Measurements from ENCODE around the gene NR6A1.

NR6A1 gene

GRCh38 chr9:124652615-124653393 is 118.3 kb downstream of the NR6A1 start:
- TF ChIP-seq CTCF (IDR thresholded peaks at IDR 0.05; ENCODE audit: low read depth, low read length, missing control alignments): no peak
- DNase-seq (ENCODE audit: low read depth): peak; percentile 88
- H3K4me3 ChIP-seq (ENCODE audit: low read depth, low read length): no peak overlapping the region
- in situ Hi-C loops (cut with HindIII; ENCODE audit: low sequenced_read_pairs): no loop called here

GRCh38 chr9:124652203-124652602 is 118.9 kb downstream of the NR6A1 start:
- H3K4me3 ChIP-seq (ENCODE audit: low read depth, low read length): no peak overlapping the region
- in situ Hi-C loops (cut with HindIII; ENCODE audit: low sequenced_read_pairs): no loop called here
- no peak for TF ChIP-seq CTCF (IDR thresholded peaks at IDR 0.05; ENCODE audit: low read depth, low read length, missing control alignments)
- DNase-seq (ENCODE audit: low read depth): no peak

- no peak for TF ChIP-seq CTCF (IDR thresholded peaks at IDR 0.05; ENCODE audit: low read depth, low read length, missing control alignments)
- in situ Hi-C loops (cut with HindIII; ENCODE audit: low sequenced_read_pairs): no loop called here
- no peak overlapping the region for H3K4me3 ChIP-seq (ENCODE audit: low read depth, low read length)
- no peak for DNase-seq (ENCODE audit: low read depth)
Measured at GRCh38 chr9:124645274-124645673, 125.8 kb downstream of the NR6A1 start.

- H3K4me3 ChIP-seq (ENCODE audit: low read depth, low read length): no peak overlapping the region
- in situ Hi-C loops (cut with HindIII; ENCODE audit: low sequenced_read_pairs): no loop called here
Measured at GRCh38 chr9:124639637-124640036, 131.5 kb downstream of the NR6A1 start.

GRCh38 chr9:124635285-124635684 is 135.8 kb downstream of the NR6A1 start:
- no peak for DNase-seq (ENCODE audit: low read depth)
- TF ChIP-seq CTCF (IDR thresholded peaks at IDR 0.05; ENCODE audit: low read depth, low read length, missing control alignments): no peak
- H3K4me3 ChIP-seq (ENCODE audit: low read depth, low read length): no peak overlapping the region
- in situ Hi-C loops (cut with HindIII; ENCODE audit: low sequenced_read_pairs): no loop called here

More at GRCh38 chr9:124639637-124640036, 131.5 kb downstream of the NR6A1 start:
- DNase-seq (ENCODE audit: low read depth): no peak
- TF ChIP-seq CTCF (IDR thresholded peaks at IDR 0.05; ENCODE audit: low read depth, low read length, missing control alignments): no peak

- DNase-seq (ENCODE audit: low read depth): no peak
- no peak overlapping the region for H3K4me3 ChIP-seq (ENCODE audit: low read depth, low read length)
- no peak for TF ChIP-seq CTCF (IDR thresholded peaks at IDR 0.05; ENCODE audit: low read depth, low read length, missing control alignments)
- in situ Hi-C loops (cut with HindIII; ENCODE audit: low sequenced_read_pairs): no loop called here
Measured at GRCh38 chr9:124632077-124632621, 139.0 kb downstream of the NR6A1 start.

All from astrocyte of the cerebellum (primary cell).